ENCODE results near the gene LHFPL2. TPM values are rescaled to one million over a fixed set of nuclear protein-coding genes. Genes with fewer than 3 reads are reported as not detected.

The LHFPL2 gene
- total RNA-seq, 1 donor from 2014 or later, result 31.2 TPM

GRCh38 chr5:78642701-78643100, 5.9 kb downstream of the LHFPL2 start:
- DNase-seq (ENCODE audit: low read depth in 2 of 2), result no peak

- peak in 1 of 2 donors; percentile 47 for DNase-seq (ENCODE audit: low read depth in 2 of 2)
Observed at GRCh38 chr5:78640662-78641474, 7.7 kb downstream of the LHFPL2 start.

- peak; percentile 71 for DNase-seq (ENCODE audit: low read depth in 2 of 2)
Observed at GRCh38 chr5:78639791-78640190, 8.8 kb downstream of the LHFPL2 start.

GRCh38 chr5:78638973-78639669, 9.5 kb downstream of the LHFPL2 start:
- DNase-seq (ENCODE audit: low read depth in 2 of 2), result peak in 1 of 2 donors; percentile 41

- DNase-seq (ENCODE audit: low read depth in 2 of 2), result peak; percentile 94 to 99
Observed at GRCh38 chr5:78638423-78638822, 10.1 kb downstream of the LHFPL2 start.

GRCh38 chr5:78637468-78637867, 11.1 kb downstream of the LHFPL2 start:
- DNase-seq (ENCODE audit: low read depth in 2 of 2), result no peak

GRCh38 chr5:78636682-78637081, 11.9 kb downstream of the LHFPL2 start:
- no peak for DNase-seq (ENCODE audit: low read depth in 2 of 2)

- DNase-seq (ENCODE audit: low read depth in 2 of 2), result no peak
Observed at GRCh38 chr5:78634634-78635033, 13.9 kb downstream of the LHFPL2 start.

- no peak for DNase-seq (ENCODE audit: low read depth in 2 of 2)
Observed at GRCh38 chr5:78634229-78634628, 14.3 kb downstream of the LHFPL2 start.

- no peak for DNase-seq (ENCODE audit: low read depth in 2 of 2)
Observed at GRCh38 chr5:78633700-78634099, 14.9 kb downstream of the LHFPL2 start.

- no peak for DNase-seq (ENCODE audit: low read depth in 2 of 2)
Observed at GRCh38 chr5:78632467-78632866, 16.1 kb downstream of the LHFPL2 start.

- no peak for DNase-seq (ENCODE audit: low read depth in 2 of 2)
Observed at GRCh38 chr5:78631931-78632330, 16.6 kb downstream of the LHFPL2 start.

GRCh38 chr5:78630047-78630446, 18.5 kb downstream of the LHFPL2 start:
- DNase-seq (ENCODE audit: low read depth in 2 of 2), result no peak

- DNase-seq (ENCODE audit: low read depth in 2 of 2), result no peak
Observed at GRCh38 chr5:78629624-78630023, 18.9 kb downstream of the LHFPL2 start.

GRCh38 chr5:78628270-78628992, 20.1 kb downstream of the LHFPL2 start:
- DNase-seq (ENCODE audit: low read depth in 2 of 2), result no peak

GRCh38 chr5:78627766-78628165, 20.8 kb downstream of the LHFPL2 start:
- no peak for DNase-seq (ENCODE audit: low read depth in 2 of 2)

- peak; percentile 49 for DNase-seq (ENCODE audit: low read depth in 2 of 2)
Observed at GRCh38 chr5:78627175-78627574, 21.4 kb downstream of the LHFPL2 start.

GRCh38 chr5:78626009-78626571, 22.5 kb downstream of the LHFPL2 start:
- peak in 1 of 2 donors; percentile 59 for DNase-seq (ENCODE audit: low read depth in 2 of 2)

- no peak for DNase-seq (ENCODE audit: low read depth in 2 of 2)
Observed at GRCh38 chr5:78624992-78625391, 23.6 kb downstream of the LHFPL2 start.

GRCh38 chr5:78624011-78624541, 24.5 kb downstream of the LHFPL2 start:
- no peak for DNase-seq (ENCODE audit: low read depth in 2 of 2)

GRCh38 chr5:78622302-78622971, 26.1 kb downstream of the LHFPL2 start:
- no peak for DNase-seq (ENCODE audit: low read depth in 2 of 2)

Measured in lung microvascular endothelial cell (primary cell).